OCI-LY1 (cell line): ENCODE data around the gene TRMT61A.

ENCODE experiments used
- H2AFZ ChIP-seq: fragments of 200-600 bp; sonication (generic), shearing (Covaris generic); 2 replicates; pipeline ENCODE4 v1.6.0; 2014; ENCODE audit warnings: antibody characterized with exemption, mild to moderate bottlenecking, low read length
- H3F3A ChIP-seq: fragments of 200-600 bp; sonication (generic), shearing (Covaris generic); 2 replicates; pipeline ENCODE4 v1.6.0; 2014; ENCODE audit warnings: mild to moderate bottlenecking, antibody characterized with exemption, low read length, moderate library complexity; ENCODE audit not compliant: insufficient read depth
- H3K27ac ChIP-seq: fragments of 200-600 bp; sonication (generic); 2 replicates; pipeline ENCODE4 v1.5.1; 2014; ENCODE audit warnings: low read length, mixed run types, mild to moderate bottlenecking, low read depth; ENCODE audit not compliant: poor library complexity, severe bottlenecking
- H3K27me3 ChIP-seq: fragments of 200-600 bp; sonication (generic); 2 replicates; pipeline ENCODE4 v1.6.0; 2014; ENCODE audit warnings: antibody characterized with exemption, mild to moderate bottlenecking, low read length, moderate library complexity; ENCODE audit not compliant: insufficient read depth
- H3K36me3 ChIP-seq: fragments of 200-600 bp; sonication (generic); 2 replicates; pipeline ENCODE4 v1.6.1; 2014; ENCODE audit warnings: mild to moderate bottlenecking, antibody characterized with exemption, low read length, moderate library complexity, mixed read lengths; ENCODE audit not compliant: insufficient read depth
- H3K4me1 ChIP-seq: fragments of 200-600 bp; sonication (generic); 2 replicates; pipeline ENCODE4 v1.5.1; 2014; ENCODE audit warnings: mild to moderate bottlenecking, low read length, moderate library complexity; ENCODE audit not compliant: insufficient read depth, severe bottlenecking
- H3K4me2 ChIP-seq: fragments of 200-600 bp; sonication (generic), shearing (Covaris generic); 2 replicates; pipeline ENCODE4 v1.6.1; 2014; ENCODE audit warnings: low read length
- H3K4me3 ChIP-seq: fragments of 200-600 bp; sonication (generic); 2 replicates; pipeline ENCODE4 v1.5.1; 2014; ENCODE audit warnings: low read length, low read depth, mild to moderate bottlenecking, mixed read lengths; ENCODE audit not compliant: poor library complexity, severe bottlenecking
- H3K79me2 ChIP-seq: fragments of 200-600 bp; shearing (Covaris generic); 2 replicates; pipeline ENCODE4 v1.6.1; 2016; ENCODE audit warnings: mixed run types, low read length, mixed read lengths; ENCODE audit not compliant: insufficient read depth
- H3K9ac ChIP-seq: fragments of 200-600 bp; sonication (generic), shearing (Covaris generic); 2 replicates; pipeline ENCODE4 v1.6.1; 2014; ENCODE audit warnings: mild to moderate bottlenecking, low read length, mixed read lengths
- H3K9me2 ChIP-seq: fragments of 200-600 bp; sonication (generic), shearing (Covaris generic); 2 replicates; pipeline ENCODE4 v1.6.1; 2014; ENCODE audit warnings: low read depth, mild to moderate bottlenecking, low read length, mixed read lengths
- H3K9me3 ChIP-seq: fragments of 200-600 bp; shearing (Covaris generic); 2 replicates; pipeline ENCODE4 v1.6.1; 2014; ENCODE audit warnings: low read length, mixed read lengths
- H4K20me1 ChIP-seq: fragments of 200-600 bp; sonication (generic), shearing (Covaris generic); 2 replicates; pipeline ENCODE4 v1.6.0; 2016; ENCODE audit warnings: mild to moderate bottlenecking, low read length; ENCODE audit not compliant: insufficient read depth
- EZH2 ChIP-seq: fragments of 200-600 bp; sonication (generic), shearing (Covaris generic); IDR thresholded peaks from 2 replicates; pipeline ENCODE4 v1.8.0; 2017; ENCODE audit warnings: borderline replicate concordance, mixed run types, mild to moderate bottlenecking, antibody characterized with exemption, low read length, moderate library complexity, mixed read lengths
- TF ChIP-seq, protein P1 (sequence below): fragments of 200-600 bp; sonication (generic), shearing (Covaris generic); IDR thresholded peaks from 2 replicates; pipeline ENCODE4 v1.5.1; 2017; ENCODE audit warnings: mild to moderate bottlenecking, antibody characterized with exemption, low read length, moderate library complexity, mixed read lengths

The TRMT61A gene

DNA sequence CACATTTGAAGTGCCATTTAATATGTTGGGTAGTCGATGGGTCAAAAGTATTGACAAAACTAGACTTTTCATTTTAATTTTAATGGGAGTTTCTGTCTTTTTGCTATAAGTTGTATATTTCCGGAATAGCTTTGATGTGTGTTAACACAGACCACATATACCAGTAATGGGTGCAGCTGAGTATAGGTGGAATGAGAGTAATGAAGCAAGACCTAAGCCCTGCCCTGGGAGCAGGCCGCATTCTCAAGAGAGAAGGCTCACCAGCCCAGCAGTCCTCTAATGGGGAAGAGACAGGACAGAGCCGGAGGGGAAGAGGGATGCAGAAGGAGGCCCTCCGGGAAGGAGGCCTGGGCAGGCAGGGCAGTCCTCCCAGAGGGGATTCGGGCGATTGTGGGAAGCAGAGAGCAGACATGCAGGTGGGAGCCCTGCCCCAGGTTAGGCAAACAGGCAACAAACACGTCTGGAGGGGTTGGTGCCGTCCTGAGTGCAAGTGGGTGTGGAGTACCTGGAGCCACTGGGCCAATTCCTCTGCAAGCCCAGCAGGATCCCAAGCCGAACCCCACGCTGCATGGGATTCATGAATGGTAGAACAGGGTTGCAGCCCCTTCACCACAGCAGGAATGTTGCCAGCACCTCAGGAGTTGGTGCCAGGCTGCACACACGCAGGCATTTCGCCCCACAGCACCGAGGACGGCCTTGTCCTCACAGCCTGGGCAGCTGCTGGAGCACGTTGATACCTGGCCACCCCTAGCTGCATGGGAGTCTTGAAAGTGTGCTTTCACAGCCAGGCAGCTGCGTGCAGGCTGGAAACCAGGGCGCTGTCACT lies 14.2 kb upstream of the TRMT61A start:
- TF ChIP-seq EZH2 = no peak
- TF ChIP-seq, protein P1, sequence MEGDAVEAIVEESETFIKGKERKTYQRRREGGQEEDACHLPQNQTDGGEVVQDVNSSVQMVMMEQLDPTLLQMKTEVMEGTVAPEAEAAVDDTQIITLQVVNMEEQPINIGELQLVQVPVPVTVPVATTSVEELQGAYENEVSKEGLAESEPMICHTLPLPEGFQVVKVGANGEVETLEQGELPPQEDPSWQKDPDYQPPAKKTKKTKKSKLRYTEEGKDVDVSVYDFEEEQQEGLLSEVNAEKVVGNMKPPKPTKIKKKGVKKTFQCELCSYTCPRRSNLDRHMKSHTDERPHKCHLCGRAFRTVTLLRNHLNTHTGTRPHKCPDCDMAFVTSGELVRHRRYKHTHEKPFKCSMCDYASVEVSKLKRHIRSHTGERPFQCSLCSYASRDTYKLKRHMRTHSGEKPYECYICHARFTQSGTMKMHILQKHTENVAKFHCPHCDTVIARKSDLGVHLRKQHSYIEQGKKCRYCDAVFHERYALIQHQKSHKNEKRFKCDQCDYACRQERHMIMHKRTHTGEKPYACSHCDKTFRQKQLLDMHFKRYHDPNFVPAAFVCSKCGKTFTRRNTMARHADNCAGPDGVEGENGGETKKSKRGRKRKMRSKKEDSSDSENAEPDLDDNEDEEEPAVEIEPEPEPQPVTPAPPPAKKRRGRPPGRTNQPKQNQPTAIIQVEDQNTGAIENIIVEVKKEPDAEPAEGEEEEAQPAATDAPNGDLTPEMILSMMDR = no peak
- no peak overlapping the region for H2AFZ ChIP-seq
- no peaks in the 10 kb centered on the region for H3K9me2 ChIP-seq
- H3F3A ChIP-seq = no peaks in the 10 kb centered on the region
- no peaks in the 10 kb centered on the region for H3K79me2 ChIP-seq
- H3K4me2 ChIP-seq = no peak overlapping the region
- no peak overlapping the region for H3K4me3 ChIP-seq
- no peaks in the 10 kb centered on the region for H3K36me3 ChIP-seq
- H3K9me3 ChIP-seq = no peaks in the 10 kb centered on the region
- no peak overlapping the region for H3K9ac ChIP-seq
- H3K27ac ChIP-seq = no peak overlapping the region
- no peaks in the 10 kb centered on the region for H4K20me1 ChIP-seq
- H3K4me1 ChIP-seq = no peaks in the 10 kb centered on the region
- H3K27me3 ChIP-seq = no peaks in the 10 kb centered on the region

DNA sequence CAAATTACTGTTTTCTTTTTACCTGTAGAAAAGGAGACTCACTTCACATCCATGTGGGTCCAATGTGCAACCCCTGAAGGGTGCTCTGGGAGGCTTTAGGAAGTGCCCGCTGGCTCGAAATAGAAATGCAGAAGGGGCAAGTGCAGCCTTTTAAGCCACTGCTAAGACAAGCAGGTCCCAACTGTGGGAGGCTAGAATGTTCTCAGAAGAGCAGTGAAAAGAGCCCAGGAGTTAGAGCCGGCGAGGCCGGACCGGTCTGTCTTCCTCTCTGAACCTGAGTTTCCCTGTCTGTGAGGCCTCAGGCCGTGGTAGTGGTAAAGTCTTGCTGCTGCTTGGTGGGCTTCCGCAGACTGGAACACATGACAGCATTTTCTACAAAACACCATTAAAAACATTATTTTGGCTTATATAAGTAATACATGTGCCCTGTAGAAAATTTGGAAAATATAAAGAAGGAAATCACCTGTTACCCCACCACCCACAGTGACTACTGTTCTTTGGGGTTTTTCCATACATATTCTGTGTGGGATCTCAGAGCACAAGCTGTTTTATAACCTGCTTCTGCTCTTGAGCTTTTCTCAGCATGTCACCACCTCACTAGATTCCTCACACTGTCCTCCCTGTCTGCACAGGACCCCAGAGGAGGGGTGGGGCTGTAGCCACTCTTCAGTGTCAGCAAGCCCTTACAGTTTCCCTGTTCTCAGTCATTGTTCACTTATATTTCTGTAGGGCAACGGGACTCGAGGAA lies 12.4 kb upstream of the TRMT61A start:
- Histone ChIP-seq H3K4me2 (no peak overlapping the region), H3K27ac (no peak overlapping the region), H3K36me3 (no peaks in the 10 kb centered on the region), H2AFZ (no peak overlapping the region), H3K4me3 (no peak overlapping the region), H3F3A (no peaks in the 10 kb centered on the region), H3K9me3 (no peaks in the 10 kb centered on the region), H3K79me2 (no peaks in the 10 kb centered on the region), H3K27me3 (no peaks in the 10 kb centered on the region), H3K9me2 (no peaks in the 10 kb centered on the region), H4K20me1 (no peaks in the 10 kb centered on the region), H3K9ac (no peak overlapping the region), H3K4me1 (peaks cover 16% of the 10 kb centered on the region)
- TF ChIP-seq EZH2 = no peak
- TF ChIP-seq, protein P1 = no peak

DNA sequence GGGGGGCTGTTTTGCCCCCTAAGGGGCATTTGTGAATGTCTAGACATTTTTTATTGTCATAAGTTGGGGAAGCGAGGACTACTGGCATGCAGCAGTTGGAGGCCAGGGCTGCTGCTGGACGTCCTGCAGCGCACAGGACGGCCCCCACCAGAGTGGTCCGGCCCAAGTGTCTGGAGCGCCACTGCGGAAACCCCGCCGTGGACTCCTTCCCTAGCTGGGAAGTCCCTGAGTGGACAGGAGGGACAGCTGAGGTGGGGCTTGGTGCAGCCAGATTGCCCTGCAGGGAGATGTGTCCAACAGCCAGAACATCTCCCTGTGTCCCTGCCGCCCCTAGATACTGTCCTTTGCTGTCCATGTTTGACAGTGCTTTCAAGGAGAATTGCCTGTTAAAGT lies 11.8 kb upstream of the TRMT61A start:
- Histone ChIP-seq H3K9me2 (no peaks in the 10 kb centered on the region), H3K9ac (no peak overlapping the region), H3K27me3 (no peaks in the 10 kb centered on the region), H4K20me1 (no peaks in the 10 kb centered on the region), H3K4me1 (peaks cover 20% of the 10 kb centered on the region), H2AFZ (no peak overlapping the region), H3F3A (no peaks in the 10 kb centered on the region), H3K4me3 (no peak overlapping the region), H3K79me2 (no peaks in the 10 kb centered on the region), H3K36me3 (no peaks in the 10 kb centered on the region), H3K27ac (no peak overlapping the region), H3K4me2 (no peak overlapping the region), H3K9me3 (no peaks in the 10 kb centered on the region)
- TF ChIP-seq, protein P1 = no peak
- no peak for TF ChIP-seq EZH2
